ENCODE measurements around the gene KIAA1217. TPM values are rescaled to one million over a fixed set of nuclear protein-coding genes. Genes with fewer than 3 reads are reported as not detected.

The KIAA1217 gene
- total and polyA plus RNA-seq, 2 of the 4 experiments (the other 2 are of a cell fraction) = 3.4 to 4.4 TPM

- Histone ChIP-seq H3K27me3 (ENCODE audit: control insufficient read depth, insufficient read depth, low read length) (no peaks in the 10 kb centered on the region; the same call in none of the 2 replicates), H3K9me1 (ENCODE audit: insufficient read depth, low read length) (0 out of 2 replicates have a peak, but pooled peaks cover 3% of the 10 kb centered on the region), H3K4ac (ENCODE audit: low read depth, low read length) (no peak overlapping the region), H4K5ac (ENCODE audit: low read depth, low read length) (no peak overlapping the region), H2BK15ac (ENCODE audit: low read depth, low read length) (no peak overlapping the region), H4K20me1 (ENCODE audit: insufficient read depth, low read length) (no peaks in the 10 kb centered on the region), H3K9ac (ENCODE audit: low read depth, low read length) (no peak overlapping the region), H3K79me1 (ENCODE audit: low read depth in 1 of 2, low read length in 2 of 2) (no peaks in the 10 kb centered on the region), H2BK120ac (ENCODE audit: low read depth, low read length) (no peak overlapping the region), H2AK9ac (replicated peaks; ENCODE audit: low read depth, low read length, poor library complexity) (no peak overlapping the region), H3K27ac (ENCODE audit: insufficient read depth, low read length) (no peak overlapping the region), H2BK20ac (ENCODE audit: low read depth, low read length) (no peak overlapping the region), H2AK5ac (ENCODE audit: low read depth, low read length) (no peak overlapping the region), H3K36me3 (ENCODE audit: control insufficient read depth, insufficient read depth, low read length) (no peaks in the 10 kb centered on the region), H3K4me3 (ENCODE audit: insufficient read depth, low read depth, low read length) (no peak overlapping the region), H3K18ac (ENCODE audit: low read depth, low read length) (no peak overlapping the region), H3K14ac (replicated peaks; ENCODE audit: low read depth, low read length) (no peak overlapping the region), H3K4me2 (ENCODE audit: low read depth, low read length) (no peak overlapping the region), H3K9me3 (ENCODE audit: control insufficient read depth, insufficient read depth, low read length) (no peaks in the 10 kb centered on the region), H4K91ac (ENCODE audit: insufficient read depth, low read depth, low read length) (no peak overlapping the region), H3K23ac (ENCODE audit: low read depth, low read length) (no peak overlapping the region), H4K8ac (ENCODE audit: low read depth in 2 of 2, low read length in 2 of 2) (no peak overlapping the region), H2BK5ac (ENCODE audit: low read depth, low read length, poor library complexity, severe bottlenecking) (no peak overlapping the region), H3K4me1 (ENCODE audit: control insufficient read depth, insufficient read depth, low read length) (peaks cover 6% of the 10 kb centered on the region), H2AFZ (replicated peaks; ENCODE audit: low read length, poor library complexity) (no peak overlapping the region), H3K56ac (ENCODE audit: extremely low read depth, insufficient read depth, low read length) (no peak overlapping the region)
- dilution Hi-C loops (cut with HindIII; ENCODE audit: low sequenced_read_pairs, unreplicated experiment) (no loop called here), in situ Hi-C loops (cut with MboI; ENCODE audit: low sequenced_read_pairs) (loop anchor here (25.0 kb wide), 1 partner anchor 1190 kb away; no protein-coding TSS in a partner anchor), intact Hi-C loops (cut with micrococcal nuclease) (no loop called here)
- no TSS peak for BruUV-seq (replicated peaks)
- ChIA-PET POLR2A (ENCODE audit: unreplicated experiment) (no interaction called here), CTCF (no interaction called here)
- ATAC-seq (ENCODE audit: low read depth) = no peak
- 86% methylated on average over 2 of the region's 2 CpGs; no CpG with 5 or more reads in 1 of the 2 experiments for WGBS, 2 experiments (ENCODE audit: extremely low coverage in 2 of 2, insufficient read length in 1 of 2)
- no peak for DNase-seq
- no peak for TF ChIP-seq RCOR1 (IDR thresholded peaks at IDR 0.05; ENCODE audit: insufficient replicate concordance, low read length)
- TF ChIP-seq RFX5 (IDR thresholded peaks at IDR 0.05; ENCODE audit: low read depth, low read length) = no peak
- TF ChIP-seq MAZ (IDR thresholded peaks at IDR 0.05; ENCODE audit: borderline replicate concordance, low read depth, low read length) = no peak
- TF ChIP-seq POLR2A (IDR thresholded peaks at IDR 0.05; ENCODE audit: low read depth, low read length) = no peak
- no peak for TF ChIP-seq NFE2L2 (IDR thresholded peaks at IDR 0.05; ENCODE audit: low read depth, low read length)
- TF ChIP-seq MAFK (IDR thresholded peaks at IDR 0.05; ENCODE audit: low read depth, low read length) = no peak
- TF ChIP-seq BHLHE40 (IDR thresholded peaks at IDR 0.05; ENCODE audit: low read depth, low read length) = no peak
- no peak for TF ChIP-seq CTCF (conservative IDR thresholded peaks at IDR 0.05; ENCODE audit: low read depth, low read length)
- no peak for TF ChIP-seq CHD1 (IDR thresholded peaks at IDR 0.05; ENCODE audit: low read depth, low read length)
- TF ChIP-seq MXI1 (IDR thresholded peaks at IDR 0.05; ENCODE audit: borderline replicate concordance, low read depth, low read length) = no peak
- TF ChIP-seq, protein P1, sequence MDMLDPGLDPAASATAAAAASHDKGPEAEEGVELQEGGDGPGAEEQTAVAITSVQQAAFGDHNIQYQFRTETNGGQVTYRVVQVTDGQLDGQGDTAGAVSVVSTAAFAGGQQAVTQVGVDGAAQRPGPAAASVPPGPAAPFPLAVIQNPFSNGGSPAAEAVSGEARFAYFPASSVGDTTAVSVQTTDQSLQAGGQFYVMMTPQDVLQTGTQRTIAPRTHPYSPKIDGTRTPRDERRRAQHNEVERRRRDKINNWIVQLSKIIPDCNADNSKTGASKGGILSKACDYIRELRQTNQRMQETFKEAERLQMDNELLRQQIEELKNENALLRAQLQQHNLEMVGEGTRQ (IDR thresholded peaks at IDR 0.05; ENCODE audit: low read depth, low read length) = no peak
- TF ChIP-seq SMC3 (IDR thresholded peaks at IDR 0.05; ENCODE audit: low read depth, low read length) = no peak
- no peak for TF ChIP-seq RAD21 (IDR thresholded peaks at IDR 0.05; ENCODE audit: low read length)
- TF ChIP-seq ELK1 (IDR thresholded peaks at IDR 0.05; ENCODE audit: borderline replicate concordance, low read depth, low read length) = no peak
Observed at GRCh38 chr10:24352399-24352798, 143.5 kb downstream of the KIAA1217 start.
